Measurements from ENCODE around the gene PHLPP1.

PHLPP1 gene

DNA sequence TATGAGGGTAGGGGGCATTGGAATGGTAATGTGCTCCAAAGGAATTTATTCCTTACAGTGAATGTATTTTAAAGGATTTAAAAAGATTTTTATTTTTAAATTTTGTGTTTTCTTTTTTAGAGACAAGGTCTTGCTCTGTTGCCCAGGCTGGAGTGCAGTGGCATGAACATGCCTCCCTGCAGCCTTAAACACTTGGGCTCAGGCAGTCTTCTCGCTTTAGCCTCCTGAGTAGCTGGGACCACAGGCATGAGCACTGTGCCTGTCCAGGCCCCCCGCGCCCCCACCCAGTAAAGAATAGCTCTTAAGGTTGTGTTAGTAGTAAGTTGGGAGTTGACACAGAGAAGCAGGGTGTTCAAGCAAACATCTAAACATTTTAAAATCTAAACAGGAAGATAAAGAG is 36.6 kb downstream of the PHLPP1 start:
- H2AFZ ChIP-seq (ENCODE audit: low read depth, low read length), result no peak overlapping the region
- H3K4me2 ChIP-seq (ENCODE audit: low read length), result no peak overlapping the region
- H3K9ac ChIP-seq (ENCODE audit: low read length), result no peak overlapping the region
- H3K4me1 ChIP-seq (ENCODE audit: low read length), result no peaks in the 10 kb centered on the region
- no peaks in the 10 kb centered on the region for H4K20me1 ChIP-seq (ENCODE audit: insufficient read depth, low read length)
- no peaks in the 10 kb centered on the region for H3K9me3 ChIP-seq (ENCODE audit: insufficient read depth, low read length)
- no peaks in the 10 kb centered on the region for H3K79me2 ChIP-seq (ENCODE audit: low read length)
- no peaks in the 10 kb centered on the region for H3K27me3 ChIP-seq (ENCODE audit: low read depth, low read length)
- TF ChIP-seq EZH2phosphoT487 (IDR thresholded peaks at IDR 0.05; ENCODE audit: low read depth), result no peak
- TF ChIP-seq, protein P1, sequence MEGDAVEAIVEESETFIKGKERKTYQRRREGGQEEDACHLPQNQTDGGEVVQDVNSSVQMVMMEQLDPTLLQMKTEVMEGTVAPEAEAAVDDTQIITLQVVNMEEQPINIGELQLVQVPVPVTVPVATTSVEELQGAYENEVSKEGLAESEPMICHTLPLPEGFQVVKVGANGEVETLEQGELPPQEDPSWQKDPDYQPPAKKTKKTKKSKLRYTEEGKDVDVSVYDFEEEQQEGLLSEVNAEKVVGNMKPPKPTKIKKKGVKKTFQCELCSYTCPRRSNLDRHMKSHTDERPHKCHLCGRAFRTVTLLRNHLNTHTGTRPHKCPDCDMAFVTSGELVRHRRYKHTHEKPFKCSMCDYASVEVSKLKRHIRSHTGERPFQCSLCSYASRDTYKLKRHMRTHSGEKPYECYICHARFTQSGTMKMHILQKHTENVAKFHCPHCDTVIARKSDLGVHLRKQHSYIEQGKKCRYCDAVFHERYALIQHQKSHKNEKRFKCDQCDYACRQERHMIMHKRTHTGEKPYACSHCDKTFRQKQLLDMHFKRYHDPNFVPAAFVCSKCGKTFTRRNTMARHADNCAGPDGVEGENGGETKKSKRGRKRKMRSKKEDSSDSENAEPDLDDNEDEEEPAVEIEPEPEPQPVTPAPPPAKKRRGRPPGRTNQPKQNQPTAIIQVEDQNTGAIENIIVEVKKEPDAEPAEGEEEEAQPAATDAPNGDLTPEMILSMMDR (IDR thresholded peaks at IDR 0.05; ENCODE audit: low read depth, low read length), result no peak
- no peaks in the 10 kb centered on the region for H3K36me3 ChIP-seq (replicated peaks; ENCODE audit: low read depth, low read length)
- no peak overlapping the region for H3K4me3 ChIP-seq (ENCODE audit: low read length)
- H3K27ac ChIP-seq (ENCODE audit: low read length), result no peak overlapping the region

DNA sequence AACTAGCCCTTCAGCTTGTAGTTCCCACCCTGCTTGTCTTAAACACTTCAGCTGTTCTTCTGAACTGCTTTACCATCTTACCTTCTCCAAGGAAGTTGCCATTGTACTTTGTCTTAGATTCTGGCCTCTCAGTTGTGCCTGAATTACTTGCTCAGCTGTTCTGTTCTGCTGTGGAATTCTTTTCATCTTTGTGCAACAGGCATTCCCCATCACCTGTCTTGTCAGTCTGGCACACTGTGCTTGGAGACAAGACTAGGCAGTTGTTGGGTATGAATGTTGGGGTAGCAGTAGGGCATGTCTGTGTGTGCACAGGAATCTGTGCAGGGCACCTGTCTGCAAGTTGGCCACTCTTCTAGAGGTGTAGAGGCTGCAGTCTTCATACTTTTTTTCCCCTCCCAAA is 38.7 kb downstream of the PHLPP1 start:
- H3K36me3 ChIP-seq (replicated peaks; ENCODE audit: low read depth, low read length), result no peaks in the 10 kb centered on the region
- H4K20me1 ChIP-seq (ENCODE audit: insufficient read depth, low read length), result no peaks in the 10 kb centered on the region
- H3K9ac ChIP-seq (ENCODE audit: low read length), result no peak overlapping the region
- no peak overlapping the region for H2AFZ ChIP-seq (ENCODE audit: low read depth, low read length)
- H3K4me1 ChIP-seq (ENCODE audit: low read length), result no peaks in the 10 kb centered on the region
- H3K27me3 ChIP-seq (ENCODE audit: low read depth, low read length), result no peaks in the 10 kb centered on the region
- H3K4me2 ChIP-seq (ENCODE audit: low read length), result no peak overlapping the region
- no peaks in the 10 kb centered on the region for H3K9me3 ChIP-seq (ENCODE audit: insufficient read depth, low read length)
- no peaks in the 10 kb centered on the region for H3K79me2 ChIP-seq (ENCODE audit: low read length)
- H3K27ac ChIP-seq (ENCODE audit: low read length), result no peak overlapping the region
- no peak overlapping the region for H3K4me3 ChIP-seq (ENCODE audit: low read length)
- TF ChIP-seq EZH2phosphoT487 (IDR thresholded peaks at IDR 0.05; ENCODE audit: low read depth), result no peak
- TF ChIP-seq, protein P1 (IDR thresholded peaks at IDR 0.05; ENCODE audit: low read depth, low read length), result no peak

DNA sequence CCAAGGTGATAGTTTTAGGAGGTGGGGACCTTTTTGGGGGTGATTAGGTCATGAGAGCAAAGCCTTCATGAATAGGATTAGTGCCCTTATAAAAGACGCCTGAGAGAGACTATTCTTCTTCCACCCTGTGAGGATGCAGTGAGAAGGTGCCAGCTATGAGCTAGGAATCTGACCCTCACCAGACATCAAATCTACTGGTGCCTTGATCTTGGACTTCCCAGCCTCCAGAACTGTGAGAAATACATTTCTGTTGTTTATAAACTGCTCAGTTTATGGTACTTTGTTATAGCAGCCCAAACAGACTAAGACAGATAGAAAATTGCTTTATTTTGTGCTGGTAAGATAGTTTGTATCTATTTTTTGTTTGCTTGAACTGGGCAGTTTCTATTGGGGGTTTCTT is 40.1 kb downstream of the PHLPP1 start:
- H3K27me3 ChIP-seq (ENCODE audit: low read depth, low read length), result no peaks in the 10 kb centered on the region
- H3K4me2 ChIP-seq (ENCODE audit: low read length), result no peak overlapping the region
- 0 out of 2 replicates have a peak, but pooled peaks cover 3% of the 10 kb centered on the region for H4K20me1 ChIP-seq (ENCODE audit: insufficient read depth, low read length)
- H2AFZ ChIP-seq (ENCODE audit: low read depth, low read length), result no peak overlapping the region
- H3K27ac ChIP-seq (ENCODE audit: low read length), result no peak overlapping the region
- H3K36me3 ChIP-seq (replicated peaks; ENCODE audit: low read depth, low read length), result no peaks in the 10 kb centered on the region
- H3K4me3 ChIP-seq (ENCODE audit: low read length), result no peak overlapping the region
- H3K4me1 ChIP-seq (ENCODE audit: low read length), result peaks cover 2% of the 10 kb centered on the region; the same call in 1 of the 2 replicates
- no peak overlapping the region for H3K9ac ChIP-seq (ENCODE audit: low read length)
- H3K9me3 ChIP-seq (ENCODE audit: insufficient read depth, low read length), result no peaks in the 10 kb centered on the region
- no peaks in the 10 kb centered on the region for H3K79me2 ChIP-seq (ENCODE audit: low read length)
- TF ChIP-seq, protein P1 (IDR thresholded peaks at IDR 0.05; ENCODE audit: low read depth, low read length), result no peak
- no peak for TF ChIP-seq EZH2phosphoT487 (IDR thresholded peaks at IDR 0.05; ENCODE audit: low read depth)

DNA sequence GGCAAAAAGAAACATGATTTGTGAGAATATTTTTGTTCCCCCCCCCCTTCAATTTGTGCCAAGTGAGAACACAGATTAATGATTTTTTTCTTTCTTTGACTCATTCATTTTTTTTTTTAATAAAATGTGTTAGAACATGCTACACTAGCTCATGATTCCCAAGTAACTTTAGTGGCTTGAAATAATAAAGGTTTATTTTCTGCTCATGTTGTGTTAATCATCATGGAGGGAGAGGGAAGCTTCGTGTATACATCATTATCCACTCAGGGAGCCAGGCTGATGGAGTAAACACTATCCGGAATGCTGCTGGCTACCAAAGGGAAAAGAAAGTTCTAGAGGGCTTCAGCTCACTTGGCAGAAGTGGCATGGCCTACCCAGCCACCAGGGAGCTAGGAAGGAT is 40.6 kb downstream of the PHLPP1 start:
- Histone ChIP-seq H3K9me3 (ENCODE audit: insufficient read depth, low read length) (no peaks in the 10 kb centered on the region), H4K20me1 (ENCODE audit: insufficient read depth, low read length) (0 out of 2 replicates have a peak, but pooled peaks cover 3% of the 10 kb centered on the region), H2AFZ (ENCODE audit: low read depth, low read length) (no peak overlapping the region), H3K9ac (ENCODE audit: low read length) (no peak overlapping the region), H3K79me2 (ENCODE audit: low read length) (no peaks in the 10 kb centered on the region), H3K4me1 (ENCODE audit: low read length) (peaks cover 2% of the 10 kb centered on the region; the same call in 1 of the 2 replicates), H3K4me3 (ENCODE audit: low read length) (no peak overlapping the region), H3K4me2 (ENCODE audit: low read length) (no peak overlapping the region), H3K27ac (ENCODE audit: low read length) (no peak overlapping the region), H3K27me3 (ENCODE audit: low read depth, low read length) (no peaks in the 10 kb centered on the region), H3K36me3 (replicated peaks; ENCODE audit: low read depth, low read length) (no peaks in the 10 kb centered on the region)
- TF ChIP-seq EZH2phosphoT487 (IDR thresholded peaks at IDR 0.05; ENCODE audit: low read depth), result no peak
- TF ChIP-seq, protein P1 (IDR thresholded peaks at IDR 0.05; ENCODE audit: low read depth, low read length), result no peak
